ENCODE measurements around the gene MAN1C1. TPM values are rescaled to one million over a fixed set of nuclear protein-coding genes. Genes with fewer than 3 reads are reported as not detected.
A peak's percentile ranks its signal among the peaks of the same experiment; 100 is the strongest.
"Not testable (repeated sequence)": the region's sequence is repeated elsewhere in the genome, so short reads cannot be mapped to it uniquely, and the experiment has no call there.

MAN1C1 gene
- total and polyA plus RNA-seq, 5 donors from 2014 or later, result 3.1 to 15.1 (median 3.5) TPM

DNA sequence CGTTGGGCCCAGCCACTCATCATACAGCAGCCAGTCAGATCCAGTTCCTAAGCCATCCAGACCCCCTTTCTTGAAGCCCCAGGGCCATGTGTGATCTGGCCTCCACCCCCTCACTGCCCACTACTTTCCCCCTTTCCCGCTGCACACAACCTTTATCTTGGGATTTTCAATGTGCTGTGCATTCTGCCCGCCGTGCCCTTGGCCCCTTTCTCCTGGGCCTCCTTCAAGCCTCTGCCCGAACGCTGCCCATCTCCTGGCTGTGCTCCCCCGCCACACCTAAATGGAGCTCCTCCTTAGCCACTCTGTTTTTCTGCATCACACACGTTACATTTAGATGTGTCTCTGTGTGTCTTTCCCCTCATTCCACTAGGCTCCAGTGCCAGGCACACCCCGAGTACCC lies 116.7 kb downstream of the MAN1C1 start:
- Mint-ChIP-seq H3K27me3 (peaks cover 14% of the 10 kb centered on the region), H3K4me1 (peaks cover 0 to 65% (median 18%) of the 10 kb centered on the region in 4 donors), H3K36me3 (peaks cover 4% of the 10 kb centered on the region), H3K27ac (peak overlapping the region in 2 of 3 donors; percentile 63 to 82), H3K9me3 (peaks cover 0 to 1% (median 0%) of the 10 kb centered on the region in 7 donors), H3K4me3 (no peak overlapping the region)
- Histone ChIP-seq H3K4me1 (ENCODE audit: control insufficient read depth, insufficient read depth, low read length, poor library complexity, severe bottlenecking) (peaks cover 23% of the 10 kb centered on the region), H3K27ac (ENCODE audit: insufficient read depth, low read length, poor library complexity, severe bottlenecking) (no peak overlapping the region), H3K36me3 (ENCODE audit: control insufficient read depth, insufficient read depth, low read length) (no peaks in the 10 kb centered on the region), H3K9me3 (ENCODE audit: control insufficient read depth in 2 of 2, low read length in 2 of 2) (no peaks in the 10 kb centered on the region), H3K27me3 (ENCODE audit: control insufficient read depth, insufficient read depth, low read length) (no peaks in the 10 kb centered on the region), H3K4me3 (ENCODE audit: low read depth, low read length) (no peak overlapping the region)
- no peak for DNase-seq
- ATAC-seq (ENCODE audit: low read depth in 2 of 2), result no peak

DNA sequence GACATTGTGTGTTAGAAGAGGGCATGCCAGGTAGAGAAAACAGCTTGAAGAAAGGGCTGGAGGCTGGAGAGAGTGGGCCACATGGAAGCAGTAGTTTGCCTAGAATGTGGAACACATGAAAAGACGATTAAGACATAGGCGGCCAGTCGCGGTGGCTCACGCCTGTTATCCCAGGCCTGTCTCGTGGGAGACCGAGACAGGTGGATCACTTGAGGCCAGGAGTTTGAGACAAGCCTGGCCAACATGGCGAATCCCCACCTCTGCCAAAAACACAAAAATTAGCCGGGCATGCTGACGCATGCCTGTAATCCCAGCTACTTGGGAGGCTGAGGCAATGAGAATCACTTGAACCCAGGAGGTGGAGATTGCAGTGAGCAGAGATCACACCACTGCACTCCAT lies 118.4 kb downstream of the MAN1C1 start:
- H3K27ac Mint-ChIP-seq; H3K27ac ChIP-seq (ENCODE audit: insufficient read depth, low read length, poor library complexity, severe bottlenecking); H3K9me3 Mint-ChIP-seq; H3K4me3 Mint-ChIP-seq; H3K27me3 ChIP-seq (ENCODE audit: control insufficient read depth, insufficient read depth, low read length); H3K36me3 Mint-ChIP-seq; H3K4me3 ChIP-seq (ENCODE audit: low read depth, low read length); H3K9me3 ChIP-seq (ENCODE audit: control insufficient read depth in 2 of 2, low read length in 2 of 2); ATAC-seq (ENCODE audit: low read depth in 2 of 2); DNase-seq; H3K36me3 ChIP-seq (ENCODE audit: control insufficient read depth, insufficient read depth, low read length): not testable (repeated sequence)
- Mint-ChIP-seq H3K27me3 (peaks cover 17% of the 10 kb centered on the region), H3K4me1 (peaks cover 0 to 54% (median 15%) of the 10 kb centered on the region in 4 donors)
- peaks cover 20% of the 10 kb centered on the region for H3K4me1 ChIP-seq (ENCODE audit: control insufficient read depth, insufficient read depth, low read length, poor library complexity, severe bottlenecking)

DNA sequence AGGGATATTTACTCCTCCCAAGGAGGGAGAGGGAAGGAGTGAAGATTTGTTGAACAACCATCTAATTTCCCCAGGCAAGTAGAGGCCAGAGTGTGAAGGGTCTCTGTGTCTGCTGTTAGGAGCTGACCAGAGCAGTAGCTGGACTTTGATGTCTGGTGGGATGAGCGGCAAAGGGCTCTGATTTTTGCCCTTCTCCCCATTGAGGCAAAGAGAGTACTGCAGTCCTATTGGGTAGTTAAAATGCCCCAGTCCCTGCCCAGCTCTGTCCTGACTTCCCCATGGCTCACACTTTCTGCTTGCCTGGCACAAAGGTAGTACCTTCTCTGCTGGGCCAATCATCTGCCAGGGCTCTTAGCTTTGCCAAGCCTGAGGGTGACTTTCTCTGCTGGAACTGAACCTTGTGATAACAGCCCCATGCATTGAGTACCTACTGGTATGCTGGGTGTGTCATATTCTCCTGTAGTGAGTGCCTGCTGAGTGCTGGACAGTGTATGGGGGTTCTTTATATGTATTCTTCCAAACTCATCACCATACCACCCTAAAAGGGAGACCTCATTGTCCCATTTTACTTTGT lies 119.5 kb downstream of the MAN1C1 start:
- no peak for ATAC-seq (ENCODE audit: low read depth in 2 of 2)
- Mint-ChIP-seq H3K36me3 (peaks cover 7% of the 10 kb centered on the region), H3K4me1 (peaks cover 0 to 51% (median 15%) of the 10 kb centered on the region in 4 donors), H3K27me3 (peaks cover 17% of the 10 kb centered on the region), H3K4me3 (no peak overlapping the region), H3K9me3 (no peaks in the 10 kb centered on the region), H3K27ac (peak overlapping the region in 1 of 3 donors; percentile 20)
- no peak for DNase-seq
- no peaks in the 10 kb centered on the region for H3K27me3 ChIP-seq (ENCODE audit: control insufficient read depth, insufficient read depth, low read length)
- no peaks in the 10 kb centered on the region for H3K36me3 ChIP-seq (ENCODE audit: control insufficient read depth, insufficient read depth, low read length)
- H3K4me3 ChIP-seq (ENCODE audit: low read depth, low read length), result no peak overlapping the region
- no peaks in the 10 kb centered on the region for H3K9me3 ChIP-seq (ENCODE audit: control insufficient read depth in 2 of 2, low read length in 2 of 2)
- H3K27ac ChIP-seq (ENCODE audit: insufficient read depth, low read length, poor library complexity, severe bottlenecking), result no peak overlapping the region
- H3K4me1 ChIP-seq (ENCODE audit: control insufficient read depth, insufficient read depth, low read length, poor library complexity, severe bottlenecking), result peaks cover 9% of the 10 kb centered on the region

DNA sequence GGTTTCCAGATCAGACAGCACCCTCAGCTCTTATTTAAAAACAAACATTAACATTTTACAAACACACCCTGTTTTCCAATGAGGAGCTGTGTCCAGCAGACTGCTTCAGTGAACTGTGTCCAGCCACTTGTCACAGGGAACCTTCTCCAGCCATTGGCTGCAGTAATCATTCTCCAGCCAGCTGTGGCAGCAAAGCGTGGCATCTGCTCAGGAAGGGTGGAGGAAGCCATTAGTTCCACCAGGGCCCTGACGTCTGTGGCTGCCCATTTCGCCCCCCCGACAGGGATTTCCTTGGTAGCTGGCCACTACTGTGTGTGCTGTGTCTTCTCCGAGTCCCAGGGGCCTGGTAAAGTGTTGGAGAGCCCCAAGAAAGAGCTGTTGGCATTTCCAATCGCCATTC lies 120.5 kb downstream of the MAN1C1 start:
- Mint-ChIP-seq H3K27me3 (peaks cover 12% of the 10 kb centered on the region), H3K4me1 (peaks cover 0 to 53% (median 16%) of the 10 kb centered on the region in 4 donors), H3K36me3 (peaks cover 8% of the 10 kb centered on the region), H3K9me3 (no peaks in the 10 kb centered on the region), H3K27ac (peak overlapping the region in 2 of 3 donors; percentile 23 to 48), H3K4me3 (no peak overlapping the region)
- Histone ChIP-seq H3K4me3 (ENCODE audit: low read depth, low read length) (no peak overlapping the region), H3K9me3 (ENCODE audit: control insufficient read depth in 2 of 2, low read length in 2 of 2) (no peaks in the 10 kb centered on the region), H3K36me3 (ENCODE audit: control insufficient read depth, insufficient read depth, low read length) (no peaks in the 10 kb centered on the region), H3K27ac (ENCODE audit: insufficient read depth, low read length, poor library complexity, severe bottlenecking) (no peak overlapping the region), H3K4me1 (ENCODE audit: control insufficient read depth, insufficient read depth, low read length, poor library complexity, severe bottlenecking) (no peaks in the 10 kb centered on the region), H3K27me3 (ENCODE audit: control insufficient read depth, insufficient read depth, low read length) (no peaks in the 10 kb centered on the region)
- ATAC-seq (ENCODE audit: low read depth in 2 of 2), result no peak
- DNase-seq, result no peak

DNA sequence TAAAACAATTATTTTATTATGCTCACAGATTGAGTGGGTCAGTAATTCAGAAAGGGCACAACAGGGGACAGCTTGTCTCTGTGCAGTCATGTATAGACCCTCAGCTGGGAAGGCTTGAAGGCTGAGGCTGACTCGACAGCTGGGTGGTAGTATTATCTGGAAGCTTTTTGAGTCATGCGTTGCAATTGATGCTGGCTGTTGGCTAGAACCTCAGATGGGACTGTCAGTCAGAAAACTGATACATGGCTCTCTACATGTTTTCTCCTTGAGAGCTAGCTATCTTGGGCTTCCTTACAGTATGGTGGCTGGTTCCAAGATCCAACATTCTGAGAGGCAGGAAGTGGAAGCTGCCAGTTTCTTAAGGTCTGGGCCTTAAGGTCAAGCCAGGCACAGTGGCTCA lies 121.9 kb downstream of the MAN1C1 start:
- H3K4me1 Mint-ChIP-seq, result peaks cover 0 to 51% (median 13%) of the 10 kb centered on the region in 4 donors
- no peaks in the 10 kb centered on the region for H3K27me3 ChIP-seq (ENCODE audit: control insufficient read depth, insufficient read depth, low read length)
- H3K36me3 Mint-ChIP-seq, result peaks cover 5% of the 10 kb centered on the region
- no peaks in the 10 kb centered on the region for H3K9me3 ChIP-seq (ENCODE audit: control insufficient read depth in 2 of 2, low read length in 2 of 2)
- H3K27ac ChIP-seq (ENCODE audit: insufficient read depth, low read length, poor library complexity, severe bottlenecking), result no peak overlapping the region
- H3K27me3 Mint-ChIP-seq, result peaks cover 17% of the 10 kb centered on the region
- H3K4me3 Mint-ChIP-seq, result no peak overlapping the region
- H3K4me3 ChIP-seq (ENCODE audit: low read depth, low read length), result no peak overlapping the region
- no peak for DNase-seq
- H3K36me3 ChIP-seq (ENCODE audit: control insufficient read depth, insufficient read depth, low read length), result no peaks in the 10 kb centered on the region
- no peaks in the 10 kb centered on the region for H3K9me3 Mint-ChIP-seq
- no peak for ATAC-seq (ENCODE audit: low read depth in 2 of 2)
- H3K4me1 ChIP-seq (ENCODE audit: control insufficient read depth, insufficient read depth, low read length, poor library complexity, severe bottlenecking), result no peaks in the 10 kb centered on the region
- H3K27ac Mint-ChIP-seq, result no peak overlapping the region

DNA sequence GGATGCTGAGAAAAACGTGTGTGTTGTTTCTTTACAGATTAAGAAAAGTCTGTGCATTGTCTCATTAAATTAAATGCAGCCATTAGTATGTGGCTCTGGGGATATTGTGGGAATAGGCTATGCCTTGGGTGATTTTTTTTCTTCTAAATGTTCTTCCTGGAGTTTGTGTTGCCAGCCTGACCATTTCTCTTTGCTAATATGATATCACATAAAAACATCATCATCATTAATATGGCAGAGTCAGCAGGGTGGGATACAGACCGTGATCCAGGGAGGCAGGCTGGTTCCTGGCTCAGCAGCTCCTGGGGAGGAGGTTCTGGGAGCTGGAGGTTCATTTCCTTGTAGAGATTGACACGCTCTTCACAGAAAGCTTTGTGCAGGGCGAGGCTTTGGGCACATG lies 122.8 kb downstream of the MAN1C1 start:
- Histone ChIP-seq H3K4me3 (ENCODE audit: low read depth, low read length) (no peak overlapping the region), H3K27me3 (ENCODE audit: control insufficient read depth, insufficient read depth, low read length) (no peaks in the 10 kb centered on the region), H3K27ac (ENCODE audit: insufficient read depth, low read length, poor library complexity, severe bottlenecking) (no peak overlapping the region), H3K9me3 (ENCODE audit: control insufficient read depth in 2 of 2, low read length in 2 of 2) (no peaks in the 10 kb centered on the region), H3K36me3 (ENCODE audit: control insufficient read depth, insufficient read depth, low read length) (no peaks in the 10 kb centered on the region), H3K4me1 (ENCODE audit: control insufficient read depth, insufficient read depth, low read length, poor library complexity, severe bottlenecking) (no peaks in the 10 kb centered on the region)
- Mint-ChIP-seq H3K27ac (no peak overlapping the region), H3K4me3 (no peak overlapping the region), H3K27me3 (peaks cover 17% of the 10 kb centered on the region), H3K4me1 (peaks cover 0 to 52% (median 13%) of the 10 kb centered on the region in 4 donors), H3K9me3 (no peaks in the 10 kb centered on the region), H3K36me3 (peaks cover 5% of the 10 kb centered on the region)
- ATAC-seq (ENCODE audit: low read depth in 2 of 2), result no peak
- DNase-seq, result no peak

DNA sequence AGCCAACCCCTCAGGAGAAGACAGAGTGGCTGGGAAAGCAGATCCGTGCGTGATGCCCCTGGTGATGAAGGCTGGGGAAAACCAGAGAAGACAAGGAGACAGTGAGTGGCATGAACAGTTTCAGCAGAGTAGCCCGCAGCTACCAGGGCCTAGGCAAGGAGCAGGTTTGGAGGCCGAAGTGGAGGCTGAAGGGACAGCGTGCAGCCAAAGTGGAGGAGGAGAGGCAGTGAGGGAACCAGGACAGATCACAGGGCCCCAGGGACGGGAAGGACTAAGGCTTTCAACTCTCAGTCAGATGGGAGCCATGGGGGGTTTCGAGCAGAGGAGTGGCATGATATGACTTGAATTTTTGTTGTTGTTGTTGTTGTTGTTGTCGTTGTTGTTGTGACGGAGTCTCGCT lies 123.5 kb downstream of the MAN1C1 start:
- no peaks in the 10 kb centered on the region for H3K9me3 Mint-ChIP-seq
- Histone ChIP-seq H3K27ac (ENCODE audit: insufficient read depth, low read length, poor library complexity, severe bottlenecking) (no peak overlapping the region), H3K4me3 (ENCODE audit: low read depth, low read length) (no peak overlapping the region), H3K27me3 (ENCODE audit: control insufficient read depth, insufficient read depth, low read length) (no peaks in the 10 kb centered on the region), H3K9me3 (ENCODE audit: control insufficient read depth in 2 of 2, low read length in 2 of 2) (no peaks in the 10 kb centered on the region), H3K4me1 (ENCODE audit: control insufficient read depth, insufficient read depth, low read length, poor library complexity, severe bottlenecking) (no peaks in the 10 kb centered on the region), H3K36me3 (ENCODE audit: control insufficient read depth, insufficient read depth, low read length) (no peaks in the 10 kb centered on the region)
- ATAC-seq (ENCODE audit: low read depth in 2 of 2) (no peak), DNase-seq (no peak)
- no peak overlapping the region for H3K4me3 Mint-ChIP-seq
- H3K4me1 Mint-ChIP-seq, result peaks cover 0 to 48% (median 11%) of the 10 kb centered on the region in 4 donors
- peaks cover 5% of the 10 kb centered on the region for H3K36me3 Mint-ChIP-seq
- peak overlapping the region in 1 of 3 donors; percentile 51 for H3K27ac Mint-ChIP-seq
- peaks cover 17% of the 10 kb centered on the region for H3K27me3 Mint-ChIP-seq

DNA sequence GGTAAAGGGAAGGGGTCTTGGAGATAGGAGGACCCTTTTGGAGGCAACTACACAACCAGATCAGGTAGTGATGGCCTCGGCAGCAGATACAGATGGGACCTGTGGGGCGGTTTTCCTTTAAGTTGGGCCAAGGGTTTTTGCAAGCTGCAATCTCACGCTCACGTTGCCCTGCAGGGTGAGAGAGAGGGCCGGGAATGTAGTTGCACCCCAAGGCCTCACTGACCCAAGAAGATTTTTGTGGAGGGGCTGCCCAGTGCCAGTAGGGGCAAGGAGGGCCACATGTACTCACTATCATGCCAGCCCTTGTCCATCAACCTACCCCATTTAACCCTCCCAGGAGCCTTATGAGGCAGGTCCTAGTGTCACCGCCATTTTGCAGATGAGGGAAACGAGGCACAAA lies 125.7 kb downstream of the MAN1C1 start:
- Histone ChIP-seq H3K4me1 (ENCODE audit: control insufficient read depth, insufficient read depth, low read length, poor library complexity, severe bottlenecking) (no peaks in the 10 kb centered on the region), H3K9me3 (ENCODE audit: control insufficient read depth in 2 of 2, low read length in 2 of 2) (no peaks in the 10 kb centered on the region), H3K4me3 (ENCODE audit: low read depth, low read length) (no peak overlapping the region), H3K27me3 (ENCODE audit: control insufficient read depth, insufficient read depth, low read length) (no peaks in the 10 kb centered on the region), H3K36me3 (ENCODE audit: control insufficient read depth, insufficient read depth, low read length) (no peaks in the 10 kb centered on the region), H3K27ac (ENCODE audit: insufficient read depth, low read length, poor library complexity, severe bottlenecking) (no peak overlapping the region)
- no peaks in the 10 kb centered on the region for H3K9me3 Mint-ChIP-seq
- peak overlapping the region in 1 of 3 donors; percentile 84 for H3K27ac Mint-ChIP-seq
- H3K36me3 Mint-ChIP-seq, result peaks cover 5% of the 10 kb centered on the region
- peaks cover 0 to 40% (median 9%) of the 10 kb centered on the region in 4 donors for H3K4me1 Mint-ChIP-seq
- no peak for ATAC-seq (ENCODE audit: low read depth in 2 of 2)
- H3K4me3 Mint-ChIP-seq, result no peak overlapping the region
- peaks cover 17% of the 10 kb centered on the region for H3K27me3 Mint-ChIP-seq
- no peak for DNase-seq

All from CD4-positive, CD25-positive, alpha-beta regulatory T cell (primary cell).